Endothelial cell (in vitro differentiated cells): ENCODE results near the gene SVOPL. TPM values are rescaled to one million over a fixed set of nuclear protein-coding genes. Genes with fewer than 3 reads are reported as not detected.

Experiments
- DNase-seq: peaks from one replicate; pipeline ENCODE4 v3.0.0; 2021; ENCODE audit warnings: low spot score
- H3K27ac Mint-ChIP-seq: one replicate; pipeline ENCODE4 v1.8.0; 2021; ENCODE audit warnings: mixed read lengths, inconsistent platforms; ENCODE audit not compliant: unreplicated experiment
- H3K27me3 Mint-ChIP-seq: one replicate; pipeline ENCODE4 v1.8.0; 2021; ENCODE audit warnings: mild to moderate bottlenecking, moderate library complexity, mixed read lengths, inconsistent platforms; ENCODE audit not compliant: unreplicated experiment
- H3K36me3 Mint-ChIP-seq: one replicate; pipeline ENCODE4 v1.8.0; 2021; ENCODE audit warnings: mild to moderate bottlenecking, low read depth, mixed read lengths, inconsistent platforms; ENCODE audit not compliant: unreplicated experiment
- H3K4me1 Mint-ChIP-seq: one replicate; pipeline ENCODE4 v1.8.0; 2021; ENCODE audit warnings: mild to moderate bottlenecking, mixed read lengths, inconsistent platforms; ENCODE audit not compliant: unreplicated experiment
- H3K4me3 Mint-ChIP-seq: one replicate; pipeline ENCODE4 v1.8.0; 2021; ENCODE audit warnings: mild to moderate bottlenecking, mixed read lengths, inconsistent platforms; ENCODE audit not compliant: unreplicated experiment
- H3K9me3 Mint-ChIP-seq: one replicate; pipeline ENCODE4 v1.8.0; 2021; ENCODE audit warnings: mixed read lengths, inconsistent platforms; ENCODE audit not compliant: unreplicated experiment
- total RNA-seq: library from RNA; stranded (reverse); fragmentation: NEBNext Ultra II Directional; extraction: Animal tissue kit (Norgen Biotek cat#: 25700); gene quantifications from one replicate; pipeline ENCODE4 v1.2.1, GENCODE V29; 2021; ENCODE audit not compliant: unreplicated experiment
- TF ChIP-seq, protein P1 (sequence below): fragments of 200-600 bp; sonication (generic); IDR thresholded peaks from one replicate; pipeline ENCODE4 v1.5.0; 2021; ENCODE audit warnings: antibody characterized with exemption; ENCODE audit not compliant: unreplicated experiment

Gene SVOPL
- total RNA-seq, 1 donor from 2014 or later = not detected

DNA sequence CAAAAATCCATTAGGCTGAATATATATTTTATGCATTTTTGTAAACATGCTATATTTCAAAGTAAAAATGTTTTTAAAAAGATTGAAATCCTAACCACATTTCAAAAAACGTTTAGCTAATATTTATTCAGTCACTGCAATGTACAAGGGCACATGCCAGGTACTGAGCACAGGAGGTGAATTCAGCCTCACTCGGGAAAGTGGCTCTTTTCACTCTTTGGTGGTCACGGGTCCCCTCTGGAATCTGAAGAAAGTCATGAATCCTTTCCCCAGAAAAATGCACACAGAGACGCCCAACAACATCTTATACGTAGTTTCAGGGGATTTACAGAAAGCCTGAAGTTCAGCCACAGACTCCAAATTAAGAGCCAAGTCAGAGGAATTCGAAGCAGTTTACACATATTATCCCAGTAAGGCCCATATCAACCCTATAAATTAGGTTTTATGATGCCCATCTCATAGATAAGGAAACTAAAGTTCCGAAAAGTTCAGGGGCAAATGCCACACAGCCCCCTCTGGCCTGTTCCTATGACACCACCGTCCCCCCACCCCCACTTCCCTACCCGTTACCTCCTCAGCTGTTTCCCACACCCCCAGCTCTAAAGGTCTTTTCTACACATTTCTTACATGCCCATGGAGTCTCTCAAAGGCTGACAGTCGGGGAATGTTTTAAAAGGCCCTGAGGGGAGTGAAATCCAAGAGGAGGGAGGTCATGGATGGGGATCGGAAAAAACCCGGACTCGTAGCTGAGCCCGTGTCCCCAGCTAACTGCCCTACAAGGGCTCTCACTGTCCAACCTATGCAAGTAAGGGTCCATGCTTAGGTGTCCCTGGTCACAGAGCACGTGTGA lies 9.6 kb upstream of the SVOPL start:
- H3K27me3 Mint-ChIP-seq = no peaks in the 10 kb centered on the region
- no peak for DNase-seq
- no peak overlapping the region for H3K27ac Mint-ChIP-seq
- no peaks in the 10 kb centered on the region for H3K9me3 Mint-ChIP-seq
- H3K4me1 Mint-ChIP-seq = peaks cover 3% of the 10 kb centered on the region
- H3K36me3 Mint-ChIP-seq = no peaks in the 10 kb centered on the region
- H3K4me3 Mint-ChIP-seq = no peak overlapping the region
- TF ChIP-seq, protein P1, sequence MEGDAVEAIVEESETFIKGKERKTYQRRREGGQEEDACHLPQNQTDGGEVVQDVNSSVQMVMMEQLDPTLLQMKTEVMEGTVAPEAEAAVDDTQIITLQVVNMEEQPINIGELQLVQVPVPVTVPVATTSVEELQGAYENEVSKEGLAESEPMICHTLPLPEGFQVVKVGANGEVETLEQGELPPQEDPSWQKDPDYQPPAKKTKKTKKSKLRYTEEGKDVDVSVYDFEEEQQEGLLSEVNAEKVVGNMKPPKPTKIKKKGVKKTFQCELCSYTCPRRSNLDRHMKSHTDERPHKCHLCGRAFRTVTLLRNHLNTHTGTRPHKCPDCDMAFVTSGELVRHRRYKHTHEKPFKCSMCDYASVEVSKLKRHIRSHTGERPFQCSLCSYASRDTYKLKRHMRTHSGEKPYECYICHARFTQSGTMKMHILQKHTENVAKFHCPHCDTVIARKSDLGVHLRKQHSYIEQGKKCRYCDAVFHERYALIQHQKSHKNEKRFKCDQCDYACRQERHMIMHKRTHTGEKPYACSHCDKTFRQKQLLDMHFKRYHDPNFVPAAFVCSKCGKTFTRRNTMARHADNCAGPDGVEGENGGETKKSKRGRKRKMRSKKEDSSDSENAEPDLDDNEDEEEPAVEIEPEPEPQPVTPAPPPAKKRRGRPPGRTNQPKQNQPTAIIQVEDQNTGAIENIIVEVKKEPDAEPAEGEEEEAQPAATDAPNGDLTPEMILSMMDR = no peak

DNA sequence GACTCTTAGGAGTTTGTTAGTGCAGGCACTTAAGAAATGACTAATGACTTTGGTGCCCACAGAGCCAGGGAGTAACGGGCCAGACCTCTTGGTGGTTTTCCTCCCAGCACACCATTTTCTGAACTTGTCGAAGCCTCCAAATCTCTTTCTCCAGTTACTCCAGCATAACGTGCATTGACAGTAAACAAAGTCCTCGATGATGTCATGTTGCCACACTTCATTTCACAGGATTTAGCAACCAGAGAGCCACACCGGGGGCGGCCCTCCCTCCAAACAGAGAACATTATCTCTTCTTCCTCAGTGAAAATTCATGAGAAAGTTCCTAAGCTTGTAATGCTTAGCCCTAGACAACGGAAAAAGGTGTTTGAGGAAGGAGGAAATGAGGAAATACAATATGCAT lies 4.0 kb upstream of the SVOPL start:
- H3K4me3 Mint-ChIP-seq = no peak overlapping the region
- H3K4me1 Mint-ChIP-seq = peaks cover 6% of the 10 kb centered on the region
- no peaks in the 10 kb centered on the region for H3K9me3 Mint-ChIP-seq
- H3K27ac Mint-ChIP-seq = peak overlapping the region; percentile 52
- DNase-seq = no peak
- TF ChIP-seq, protein P1 = no peak
- peaks cover 4% of the 10 kb centered on the region for H3K27me3 Mint-ChIP-seq
- H3K36me3 Mint-ChIP-seq = no peaks in the 10 kb centered on the region

DNA sequence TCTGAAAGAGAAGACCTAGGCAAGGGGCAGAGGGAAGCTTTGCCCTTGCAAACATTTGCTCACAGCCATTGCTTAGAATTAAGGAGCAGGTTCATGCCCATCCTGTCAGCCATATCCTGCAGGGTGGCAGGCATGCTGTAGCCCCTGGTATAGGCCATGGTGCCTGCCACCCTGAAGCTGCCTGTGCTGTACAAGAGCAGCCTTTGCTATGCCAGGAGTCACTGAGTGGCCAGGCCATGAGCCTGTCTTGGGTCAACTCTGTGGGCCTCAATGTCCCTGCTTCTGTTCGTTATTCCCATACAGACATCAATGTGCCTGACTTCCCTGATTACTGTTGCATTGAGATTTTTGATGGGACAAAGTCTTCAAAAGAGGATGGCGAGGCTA lies 368 bp upstream of the SVOPL start:
- no peak overlapping the region for H3K4me3 Mint-ChIP-seq
- H3K27ac Mint-ChIP-seq = no peak overlapping the region
- no peaks in the 10 kb centered on the region for H3K36me3 Mint-ChIP-seq
- DNase-seq = no peak
- peaks cover 4% of the 10 kb centered on the region for H3K27me3 Mint-ChIP-seq
- no peaks in the 10 kb centered on the region for H3K9me3 Mint-ChIP-seq
- TF ChIP-seq, protein P1 = no peak
- peaks cover 3% of the 10 kb centered on the region for H3K4me1 Mint-ChIP-seq

DNA sequence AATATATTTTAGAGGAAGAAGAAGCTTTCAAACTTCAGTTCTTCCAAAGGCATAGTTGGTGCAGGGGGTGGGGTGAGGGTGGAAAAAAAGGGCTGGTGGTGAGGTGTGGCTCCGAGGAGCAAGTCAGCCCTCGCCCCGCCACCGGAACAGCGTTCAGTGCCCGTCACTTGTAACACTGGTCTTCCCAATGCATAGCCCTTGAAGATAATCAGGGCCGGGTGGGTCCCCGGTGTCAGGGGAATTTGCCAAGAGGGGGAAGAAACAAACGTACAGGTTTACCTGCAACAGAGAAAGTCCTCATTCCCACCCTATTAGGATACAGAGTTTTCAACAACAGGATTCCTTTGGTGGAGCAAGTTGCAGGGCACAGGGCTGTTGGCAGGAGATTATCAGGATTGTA lies 1.5 kb downstream of the SVOPL start:
- TF ChIP-seq, protein P1 = no peak
- Mint-ChIP-seq H3K4me1 (no peaks in the 10 kb centered on the region), H3K27ac (no peak overlapping the region), H3K9me3 (no peaks in the 10 kb centered on the region), H3K4me3 (no peak overlapping the region), H3K36me3 (no peaks in the 10 kb centered on the region), H3K27me3 (peaks cover 2% of the 10 kb centered on the region)
- no peak for DNase-seq

DNA sequence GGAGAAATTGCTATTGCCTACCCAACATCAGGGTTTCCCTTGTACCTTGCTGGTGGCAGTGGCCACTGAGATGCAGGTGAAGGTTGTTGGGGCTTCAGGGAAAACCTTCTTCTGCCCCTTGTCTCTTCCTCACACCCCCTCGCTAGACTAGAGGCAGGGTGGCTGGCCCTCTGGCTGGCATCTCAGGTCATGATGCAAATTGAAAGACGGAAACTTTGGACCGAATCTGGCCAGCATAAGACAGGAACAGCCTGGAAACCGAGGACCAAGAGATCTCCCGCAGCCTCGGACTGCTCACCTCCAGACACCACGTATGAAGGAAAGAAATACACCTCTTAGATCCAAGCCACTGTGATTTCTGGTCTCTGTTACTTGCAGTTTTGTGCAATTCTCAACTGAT lies 2.9 kb downstream of the SVOPL start:
- no peaks in the 10 kb centered on the region for H3K36me3 Mint-ChIP-seq
- TF ChIP-seq, protein P1 = no peak
- no peaks in the 10 kb centered on the region for H3K4me1 Mint-ChIP-seq
- no peaks in the 10 kb centered on the region for H3K9me3 Mint-ChIP-seq
- H3K4me3 Mint-ChIP-seq = no peak overlapping the region
- no peak for DNase-seq
- H3K27ac Mint-ChIP-seq = no peak overlapping the region
- H3K27me3 Mint-ChIP-seq = peaks cover 2% of the 10 kb centered on the region
